Raji (cell line): ENCODE measurements around the gene FPGS.

Experiments used
- POLR2A ChIP-seq: IDR thresholded peaks from 2 replicates; pipeline ENCODE4 v1.6.1; 2011; ENCODE audit warnings: low read depth, low read length, control low read depth; ENCODE audit not compliant: insufficient read depth

The FPGS gene

DNA sequence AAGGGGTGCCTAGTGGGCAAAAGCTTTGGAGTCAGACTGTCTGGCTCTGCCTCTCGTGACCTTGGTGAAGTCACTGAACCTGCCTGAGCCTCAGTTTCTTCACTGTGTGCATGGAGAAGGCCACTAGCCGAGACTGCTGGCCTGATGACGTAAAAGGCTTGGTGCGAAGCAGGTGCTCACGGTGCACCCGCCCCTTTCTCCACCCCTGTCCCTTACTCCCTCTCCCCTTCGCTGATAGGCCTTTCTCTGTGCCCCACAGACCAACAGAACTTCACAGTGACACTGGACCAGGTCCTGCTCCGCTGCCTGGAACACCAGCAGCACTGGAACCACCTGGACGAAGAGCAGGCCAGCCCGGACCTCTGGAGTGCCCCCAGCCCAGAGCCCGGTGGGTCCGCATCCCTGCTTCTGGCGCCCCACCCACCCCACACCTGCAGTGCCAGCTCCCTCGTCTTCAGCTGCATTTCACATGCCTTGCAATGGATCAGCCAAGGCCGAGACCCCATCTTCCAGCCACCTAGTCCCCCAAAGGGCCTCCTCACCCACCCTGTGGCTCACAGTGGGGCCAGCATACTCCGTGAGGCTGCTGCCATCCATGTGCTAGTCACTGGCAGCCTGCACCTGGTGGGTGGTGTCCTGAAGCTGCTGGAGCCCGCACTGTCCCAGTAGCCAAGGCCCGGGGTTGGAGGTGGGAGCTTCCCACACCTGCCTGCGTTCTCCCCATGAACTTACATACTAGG is 10.4 kb downstream of the FPGS start:
- no peak for TF ChIP-seq POLR2A

DNA sequence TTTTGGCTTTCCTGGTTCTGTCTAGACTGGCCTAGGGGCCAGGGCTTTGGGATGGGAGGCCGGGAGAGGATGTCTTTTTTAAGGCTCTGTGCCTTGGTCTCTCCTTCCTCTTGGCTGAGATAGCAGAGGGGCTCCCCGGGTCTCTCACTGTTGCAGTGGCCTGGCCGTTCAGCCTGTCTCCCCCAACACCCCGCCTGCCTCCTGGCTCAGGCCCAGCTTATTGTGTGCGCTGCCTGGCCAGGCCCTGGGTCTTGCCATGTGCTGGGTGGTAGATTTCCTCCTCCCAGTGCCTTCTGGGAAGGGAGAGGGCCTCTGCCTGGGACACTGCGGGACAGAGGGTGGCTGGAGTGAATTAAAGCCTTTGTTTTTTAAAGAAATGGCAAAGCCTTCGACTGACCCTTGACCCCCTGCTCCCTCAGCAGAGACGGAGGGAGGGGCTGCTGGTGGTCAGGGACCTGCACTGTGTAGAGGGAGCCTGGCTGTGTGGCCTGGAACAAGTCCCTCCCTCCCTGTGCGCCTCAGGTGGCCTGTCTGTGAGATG is 11.1 kb downstream of the FPGS start:
- TF ChIP-seq POLR2A = no peak

GRCh38 chr9:127814619-127815511 is 12.2 kb downstream of the FPGS start:
- TF ChIP-seq POLR2A = no peak

- TF ChIP-seq POLR2A = no peak
Measured at GRCh38 chr9:127815512-127816361, 13.1 kb downstream of the FPGS start.

DNA sequence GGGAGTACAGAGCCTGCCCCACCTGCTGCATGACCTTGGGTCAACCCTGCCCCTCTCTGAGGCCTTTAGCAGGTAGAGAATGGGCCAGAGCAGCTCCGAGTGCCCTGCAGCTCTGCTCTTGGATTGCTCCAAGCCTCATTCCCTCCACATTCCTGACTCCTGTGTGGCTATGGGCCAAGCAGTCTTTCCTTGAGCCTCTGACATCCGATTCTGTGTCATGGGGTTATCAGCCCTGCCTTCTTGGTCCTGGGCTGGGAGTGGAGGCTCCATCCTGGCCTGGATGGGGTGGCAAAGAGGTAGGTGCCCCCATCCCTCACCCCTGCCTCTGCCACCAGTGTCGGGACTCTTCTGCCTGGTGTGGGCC is 13.7 kb downstream of the FPGS start:
- no peak for TF ChIP-seq POLR2A

DNA sequence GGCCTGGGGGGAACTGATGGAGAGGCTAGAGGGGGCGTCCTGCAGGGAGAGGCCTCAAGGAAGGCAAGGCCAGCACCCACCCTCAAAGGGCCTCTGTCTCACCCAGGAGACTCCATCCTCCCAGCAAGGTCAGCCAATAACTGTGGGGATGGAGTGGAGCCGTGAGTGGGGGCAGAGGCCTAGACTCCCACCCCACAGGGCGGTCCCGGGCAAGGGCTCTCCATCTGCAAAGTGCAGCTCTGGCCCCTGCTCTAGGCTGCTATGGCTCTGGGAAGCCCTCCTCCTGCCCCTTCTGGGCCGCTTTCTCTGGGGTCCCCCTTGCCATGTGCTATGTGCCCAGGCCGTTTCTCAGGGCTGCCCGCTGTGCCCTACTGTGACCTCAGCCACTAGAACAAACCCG is 14.0 kb downstream of the FPGS start:
- no peak for TF ChIP-seq POLR2A

GRCh38 chr9:127817881-127818434 is 15.3 kb downstream of the FPGS start:
- no peak for TF ChIP-seq POLR2A

GRCh38 chr9:127818574-127818973 is 15.9 kb downstream of the FPGS start:
- no peak for TF ChIP-seq POLR2A

GRCh38 chr9:127822108-127822507 is 19.4 kb downstream of the FPGS start:
- no peak for TF ChIP-seq POLR2A

DNA sequence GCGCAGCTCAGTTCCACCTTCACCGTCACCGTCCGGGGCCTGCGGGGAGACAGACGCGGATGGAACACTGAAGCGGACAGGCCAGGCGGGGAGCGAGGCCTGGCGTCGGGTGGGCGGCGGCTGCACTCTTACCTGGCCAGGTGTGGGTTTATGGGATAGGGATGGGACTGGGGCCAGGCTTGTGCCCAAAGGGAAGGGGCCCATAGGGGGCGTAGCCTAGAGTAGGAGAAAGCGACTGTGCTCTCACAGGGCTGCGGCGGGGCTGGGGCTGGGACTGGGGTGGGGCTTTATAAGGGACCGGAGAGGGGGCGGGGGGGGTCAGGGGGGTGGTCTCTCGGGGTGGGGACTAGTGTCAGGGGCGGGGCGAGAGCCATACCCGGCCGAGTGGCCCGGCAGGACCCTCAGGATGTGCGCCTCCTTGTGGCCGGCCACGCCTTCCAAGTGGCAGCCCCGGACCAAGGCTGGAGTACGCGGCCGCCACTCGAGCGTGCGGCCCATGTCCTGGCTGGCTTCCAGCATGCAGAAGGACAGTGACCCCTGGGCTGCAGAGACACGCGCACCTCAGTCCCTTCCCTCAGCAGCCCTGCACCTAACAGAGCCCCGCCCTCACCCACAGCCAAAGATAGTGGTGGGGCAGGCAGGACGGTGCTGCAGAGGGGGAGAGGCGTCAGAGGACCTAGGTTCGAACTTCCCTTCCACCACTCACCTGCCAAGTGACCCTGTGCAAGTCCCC is 22.8 kb downstream of the FPGS start:
- no peak for TF ChIP-seq POLR2A

DNA sequence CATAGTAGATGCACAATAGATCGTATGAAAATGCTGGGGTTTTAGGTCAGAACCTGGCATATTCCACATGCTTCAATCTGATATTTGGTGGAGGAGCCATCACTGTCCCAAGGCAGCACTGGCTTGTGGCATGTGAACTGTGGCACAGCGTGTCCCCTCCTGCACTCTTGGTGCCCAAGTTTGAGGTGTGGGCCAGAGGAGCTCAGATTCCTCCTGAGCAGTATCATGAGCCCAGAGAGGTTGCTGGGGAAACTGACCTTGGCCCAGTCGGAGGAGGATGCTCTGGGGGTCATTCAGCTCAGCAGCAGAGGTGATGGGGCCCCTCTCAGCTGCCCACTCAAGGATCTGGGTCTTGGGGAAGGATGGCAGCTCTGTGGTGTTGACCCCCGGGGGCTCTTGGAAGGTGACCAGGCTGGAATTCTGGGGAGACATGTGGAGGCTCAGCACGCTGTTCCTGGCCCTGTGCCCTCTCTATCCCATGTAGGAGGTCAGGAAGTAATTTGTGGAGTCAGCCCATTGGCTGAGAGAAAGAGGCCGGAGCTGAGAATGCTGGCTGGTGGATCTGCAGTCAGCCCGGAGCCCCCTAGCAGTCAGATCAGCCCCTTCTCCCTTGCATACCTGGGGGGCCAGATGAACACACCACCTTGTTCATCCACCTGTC is 23.7 kb downstream of the FPGS start:
- no peak for TF ChIP-seq POLR2A

DNA sequence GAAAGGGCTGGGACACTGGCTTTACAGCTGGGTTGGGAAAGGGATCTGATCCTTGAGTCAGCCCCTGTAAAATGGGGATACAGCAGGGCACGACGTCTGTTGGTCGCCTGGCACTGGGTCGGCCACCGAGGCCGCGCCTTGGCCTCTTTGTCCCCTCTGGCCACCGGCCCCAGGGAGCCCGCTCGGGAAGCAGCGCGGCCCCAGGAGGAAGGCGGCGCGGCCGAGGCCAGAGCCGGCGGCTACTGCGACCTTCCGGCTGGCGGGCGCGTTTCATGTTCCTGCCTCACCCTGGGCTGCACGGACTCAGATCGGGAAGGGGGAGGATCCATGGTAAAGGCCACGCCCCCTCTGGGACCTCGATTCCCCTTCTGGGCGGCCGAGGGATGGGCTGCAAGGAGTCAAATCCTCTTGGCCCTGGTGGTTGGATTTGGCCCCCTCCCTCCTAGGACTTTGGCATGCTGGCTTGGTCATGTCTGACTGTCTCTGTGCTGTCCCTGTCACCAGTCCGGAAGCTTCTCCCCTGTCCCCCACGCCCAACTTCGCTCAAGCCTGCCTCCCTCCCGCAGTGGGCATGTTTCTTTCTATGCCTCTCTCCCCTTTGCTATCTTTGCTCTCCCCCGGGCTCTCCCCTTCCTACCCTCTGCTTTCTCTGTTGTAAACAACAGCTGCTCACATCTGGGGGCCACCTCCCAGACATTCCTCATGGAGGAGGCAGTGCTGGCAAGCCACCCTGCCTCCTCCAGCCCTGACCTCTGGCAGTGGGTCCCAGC is 25.8 kb downstream of the FPGS start:
- no peak for TF ChIP-seq POLR2A
